Bronchial epithelial cell (primary cell): Measurements from ENCODE around the gene ZNF555. TPM values are rescaled to one million over a fixed set of nuclear protein-coding genes. Genes with fewer than 3 reads are reported as not detected.

Source experiments
- DNase-seq: peaks from one replicate; pipeline ENCODE4 v3.0.0-alpha.2; 2010; ENCODE audit warnings: low read depth
- FAIRE-seq: peaks from 2 replicates; lab custom pipeline; 2011; peaks lifted over from hg19 to GRCh38; lab: Jason Lieb, UNC
- H3K27me3 ChIP-seq: 2 replicates; pipeline ENCODE4 v1.5.1; 2011; ENCODE audit warnings: low read length; ENCODE audit not compliant: control insufficient read depth, insufficient read depth
- H3K36me3 ChIP-seq: 2 replicates; pipeline ENCODE4 v1.5.1; 2011; ENCODE audit warnings: low read length; ENCODE audit not compliant: control insufficient read depth, insufficient read depth
- H3K4me3 ChIP-seq: 2 replicates; pipeline ENCODE4 v1.5.1; 2011; ENCODE audit warnings: mild to moderate bottlenecking, low read depth, low read length, control low read depth
- CTCF ChIP-seq: IDR thresholded peaks from 2 replicates; pipeline ENCODE4 v1.5.1; 2011; ENCODE audit warnings: mild to moderate bottlenecking, moderate library complexity, low read length, control low read depth, inconsistent platforms; ENCODE audit not compliant: insufficient read depth, severe bottlenecking
- total RNA-seq: library from RNA; depleted of rRNA; stranded (reverse); fragments of >200 nt; gene quantifications from 2 replicates; pipeline ENCODE4 v1.2.1, GENCODE V29; 2014

The ZNF555 gene
- total RNA-seq, 1 donor from 2014 or later, result 4.7 TPM

DNA sequence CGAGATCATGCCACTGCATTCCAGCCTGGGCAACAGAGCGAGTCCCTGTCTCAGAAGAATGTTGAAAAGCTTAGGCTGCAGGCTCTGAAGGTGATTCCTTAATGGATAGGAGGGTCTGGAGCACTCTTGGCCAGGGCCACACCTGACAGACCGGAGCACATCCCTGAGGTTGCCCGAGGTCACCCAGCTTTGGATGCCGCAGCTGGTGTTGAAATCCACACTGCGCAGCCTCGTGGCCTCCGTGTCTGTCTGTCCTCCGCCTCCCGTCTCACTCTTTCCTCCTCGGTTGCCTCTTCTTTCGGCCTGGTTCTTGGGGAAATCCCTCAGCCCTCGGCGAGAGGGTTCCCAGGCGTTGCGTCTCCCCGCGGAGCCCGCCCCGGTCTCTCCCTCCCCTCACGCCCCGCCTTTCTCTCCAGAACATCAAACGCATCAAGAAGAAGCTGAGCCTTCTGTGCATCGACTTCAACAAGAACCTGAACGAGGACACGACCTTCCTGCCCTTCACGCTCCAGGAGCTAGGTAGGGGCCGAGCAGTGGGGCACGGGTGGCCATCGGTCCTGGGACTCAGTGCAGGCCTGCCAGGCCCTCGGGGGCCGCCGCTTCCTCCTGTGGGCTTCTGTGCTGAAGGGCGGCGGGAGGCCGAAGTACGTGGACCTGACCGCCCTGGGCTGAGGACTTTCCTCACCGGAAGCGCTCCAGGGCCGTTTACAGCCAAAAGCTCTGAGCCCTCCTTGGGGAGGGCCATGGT lies 41.8 kb upstream of the ZNF555 start:
- Histone ChIP-seq H3K36me3 (peaks cover 18% of the 10 kb centered on the region), H3K4me3 (no peak overlapping the region), H3K27me3 (no peaks in the 10 kb centered on the region)
- DNase-seq (no peak), FAIRE-seq (no peak)
- TF ChIP-seq CTCF, result no peak

- no peak for DNase-seq
- no peak for FAIRE-seq
- Histone ChIP-seq H3K27me3 (no peaks in the 10 kb centered on the region), H3K4me3 (no peak overlapping the region), H3K36me3 (peaks cover 14% of the 10 kb centered on the region)
- no peak for TF ChIP-seq CTCF
Observed at GRCh38 chr19:2800506-2800905, 40.8 kb upstream of the ZNF555 start.

GRCh38 chr19:2802826-2803225 lies 38.4 kb upstream of the ZNF555 start:
- DNase-seq, result no peak
- Histone ChIP-seq H3K36me3 (peaks cover 19% of the 10 kb centered on the region), H3K4me3 (no peak overlapping the region), H3K27me3 (no peaks in the 10 kb centered on the region)
- TF ChIP-seq CTCF, result no peak
- FAIRE-seq, result no peak

DNA sequence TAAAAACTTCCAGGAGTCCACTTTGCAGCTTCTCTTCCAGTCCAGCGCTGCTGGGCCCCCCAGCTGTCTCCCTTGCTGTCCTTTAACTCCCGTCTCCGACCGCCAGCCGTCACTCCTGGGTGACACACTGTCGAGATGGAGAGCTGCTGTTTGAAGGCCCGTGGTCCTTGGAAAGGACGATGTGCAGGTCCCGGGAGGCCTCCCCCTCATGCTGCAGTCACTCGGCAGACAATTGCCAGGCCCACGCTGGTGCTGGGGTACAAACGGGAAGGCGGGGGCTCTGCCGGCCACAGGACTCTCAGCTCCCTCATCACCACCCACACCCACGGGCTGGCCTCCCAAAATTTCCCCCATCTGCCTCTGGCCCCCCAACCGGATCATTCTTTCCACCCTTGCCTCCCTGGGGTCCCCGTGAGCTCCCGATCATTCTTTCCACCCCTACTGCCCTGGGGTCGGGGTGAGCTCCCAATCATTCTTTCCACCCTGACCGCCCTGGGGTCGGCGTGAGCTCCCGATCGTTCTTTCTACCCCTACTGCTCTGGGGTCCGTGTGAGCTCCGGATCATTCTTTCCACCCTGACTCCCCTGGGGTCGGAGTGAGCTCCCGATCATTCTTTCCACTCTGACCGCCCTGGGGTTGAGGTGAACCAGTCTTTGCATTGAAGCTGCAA lies 37.7 kb upstream of the ZNF555 start:
- no peaks in the 10 kb centered on the region for H3K27me3 ChIP-seq
- peaks cover 21% of the 10 kb centered on the region for H3K36me3 ChIP-seq
- no peak for TF ChIP-seq CTCF
- H3K4me3 ChIP-seq, result no peak overlapping the region
- no peak for FAIRE-seq
- no peak for DNase-seq

DNA sequence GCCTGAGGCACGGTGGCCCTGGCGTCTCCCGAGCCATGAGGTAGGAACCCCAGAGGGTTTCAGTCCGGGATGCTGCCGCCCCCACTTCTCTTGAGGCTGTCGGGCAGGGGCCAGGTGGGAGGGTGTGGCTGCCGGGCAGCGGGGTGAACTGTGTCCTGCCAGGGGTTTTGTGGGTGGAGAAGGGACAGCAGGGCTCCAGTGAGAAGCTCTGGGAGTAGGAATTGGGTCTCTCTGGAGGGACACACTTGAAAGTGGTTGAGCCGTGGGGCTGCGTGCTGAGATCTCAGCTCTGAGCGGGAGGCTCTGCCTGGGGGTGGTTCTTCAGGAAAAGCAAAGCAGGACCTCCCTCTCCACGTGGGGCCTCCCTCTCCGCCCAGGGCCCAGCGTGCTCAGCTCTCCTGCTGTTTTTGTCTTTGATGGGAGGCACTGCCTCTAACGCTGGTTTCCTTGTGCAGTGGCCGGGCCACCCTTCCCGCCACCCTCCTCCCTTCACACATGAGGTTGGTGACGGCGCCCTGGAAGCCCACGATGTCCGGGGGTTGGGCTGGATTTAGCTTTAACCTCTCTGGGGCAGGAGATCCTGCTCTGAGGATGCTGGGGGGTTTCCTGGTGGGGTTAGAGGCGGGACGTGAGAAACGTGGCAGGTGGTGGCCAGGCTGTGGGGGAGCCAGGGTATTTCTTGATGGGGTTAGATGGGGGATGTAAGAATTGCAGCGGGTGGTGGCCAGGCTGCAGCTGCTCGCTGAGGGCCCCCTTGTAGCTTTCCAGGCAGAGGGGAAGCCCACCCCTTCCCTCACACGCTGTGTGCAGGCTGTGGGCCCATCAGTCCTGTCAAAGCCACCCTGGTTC lies 36.9 kb upstream of the ZNF555 start:
- FAIRE-seq (no peak), DNase-seq (no peak)
- Histone ChIP-seq H3K27me3 (no peaks in the 10 kb centered on the region), H3K36me3 (peaks cover 21% of the 10 kb centered on the region), H3K4me3 (no peak overlapping the region)
- TF ChIP-seq CTCF, result no peak
